PC-3 (cell line): ENCODE results near the gene ZFHX2. TPM values are rescaled to one million over a fixed set of nuclear protein-coding genes. Genes with fewer than 3 reads are reported as not detected.

ENCODE experiments used
- ATAC-seq: fragments of 200-7000 bp; cut with Tn5 transposase; 2 replicates; pipeline ENCODE4 v1.9.1; 2020; ENCODE audit warnings: mild to moderate bottlenecking, moderate library complexity
- BruUV-seq: library from RNA; stranded (reverse); fragments of 400-500 nt; replicated peaks from 2 replicates; lab custom pipeline; 2021; lab: Mats Ljungman, UMichigan
- CTCF ChIA-PET: fragments of 300-600 bp; sonication (Branson Sonifier 250); formaldehyde crosslinking; loops from one replicate; lab custom pipeline; 2022; ENCODE audit warnings: antibody characterized with exemption; lab: Charles Lee
- POLR2A ChIA-PET: fragments of 300-600 bp; sonication (Branson Sonifier 250); formaldehyde crosslinking; loops from one replicate; lab custom pipeline; 2022; ENCODE audit warnings: antibody characterized with exemption; ENCODE audit not compliant: unreplicated experiment; lab: Charles Lee
- DNase-seq: peaks from one replicate; pipeline ENCODE4 v3.0.0-alpha.2; 2015
- H2AFZ ChIP-seq: fragments of 300-600 bp; sonication (generic); 2 replicates; pipeline ENCODE4 v1.6.0; 2016; ENCODE audit warnings: antibody characterized with exemption, low read length
- H3F3A ChIP-seq: fragments of 300-600 bp; sonication (generic); one replicate; pipeline ENCODE4 v1.6.0; 2017; ENCODE audit warnings: antibody characterized with exemption, low read length, control low read depth, mild to moderate bottlenecking; ENCODE audit not compliant: unreplicated experiment
- H3K27ac ChIP-seq: fragments of 300-600 bp; sonication (generic); 2 replicates; pipeline ENCODE4 v1.5.1; 2016; ENCODE audit warnings: mild to moderate bottlenecking, low read length
- H3K27me3 ChIP-seq: fragments of 300-600 bp; sonication (generic); 2 replicates; pipeline ENCODE4 v1.6.1; 2016; ENCODE audit warnings: low read length, mixed read lengths
- H3K36me3 ChIP-seq: fragments of 300-600 bp; sonication (generic); 2 replicates; pipeline ENCODE4 v1.6.1; 2016; ENCODE audit warnings: low read depth, mixed run types, low read length, mixed read lengths
- H3K4me1 ChIP-seq: fragments of 300-600 bp; sonication (generic); 2 replicates; pipeline ENCODE4 v1.5.1; 2016; ENCODE audit warnings: low read length; ENCODE audit not compliant: insufficient read depth
- H3K4me2 ChIP-seq: fragments of 300-600 bp; sonication (generic); 2 replicates; pipeline ENCODE4 v1.6.0; 2016; ENCODE audit warnings: low read length
- H3K4me3 ChIP-seq: fragments of 300-600 bp; sonication (generic); 2 replicates; pipeline ENCODE4 v1.5.1; 2016; ENCODE audit warnings: mild to moderate bottlenecking, low read length, mixed read lengths
- H3K79me2 ChIP-seq: fragments of 300-600 bp; sonication (generic); 2 replicates; pipeline ENCODE4 v1.6.1; 2017; ENCODE audit warnings: low read length, mixed read lengths
- H3K9ac ChIP-seq: fragments of 300-600 bp; sonication (generic); 2 replicates; pipeline ENCODE4 v1.6.0; 2016; ENCODE audit warnings: mild to moderate bottlenecking, low read length
- H3K9me2 ChIP-seq: fragments of 300-600 bp; sonication (generic); replicated peaks from 2 replicates; pipeline ENCODE4 v1.6.1; 2016; ENCODE audit warnings: mixed run types, low read length, mixed read lengths
- H3K9me3 ChIP-seq: fragments of 300-600 bp; sonication (generic); 2 replicates; pipeline ENCODE4 v1.6.1; 2016; ENCODE audit warnings: low read length, mixed read lengths
- H4K20me1 ChIP-seq: fragments of 300-600 bp; sonication (generic); 2 replicates; pipeline ENCODE4 v1.6.1; 2016; ENCODE audit warnings: low read length, mixed read lengths
- CTCF ChIP-seq: fragments of 300-600 bp; sonication (generic); conservative IDR thresholded peaks from 2 replicates; pipeline ENCODE4 v1.5.1; 2017; ENCODE audit warnings: antibody characterized with exemption, low read depth, mild to moderate bottlenecking, low read length
- EZH2 ChIP-seq: fragments of 300-600 bp; sonication (generic); IDR thresholded peaks from one replicate; pipeline ENCODE4 v1.6.1; 2017; ENCODE audit warnings: antibody characterized with exemption, mild to moderate bottlenecking, low read length; ENCODE audit not compliant: unreplicated experiment
- EZH2phosphoT487 ChIP-seq: fragments of 300-600 bp; sonication (generic); IDR thresholded peaks from 2 replicates; pipeline ENCODE4 v1.6.1; 2018; ENCODE audit warnings: mild to moderate bottlenecking, antibody characterized with exemption, low read length, borderline replicate concordance
- intact Hi-C: fragments of 100-400 bp; cut with micrococcal nuclease; formaldehyde crosslinking; loops from 2 replicates; pipeline ENCODE4 v1.9.0; 2023
- total RNA-seq: library from RNA; depleted of rRNA; stranded (reverse); fragments of >200 nt; gene quantifications from 2 replicates; pipeline ENCODE4 v1.2.3, GENCODE V29; 2014

ZFHX2 gene
- total RNA-seq, 1 experiment from 2014 or later, result 0.55 TPM

GRCh38 chr14:23548351-23549318 is 2.9 kb downstream of the ZFHX2 start:
- no peak overlapping the region for H3K4me2 ChIP-seq
- CTCF ChIA-PET, result interaction anchor here (0.6 kb wide), 1 partner anchor 12 kb away, joined by 3 read pairs; no protein-coding TSS in a partner anchor
- H3K27me3 ChIP-seq, result no peaks in the 10 kb centered on the region
- no peaks in the 10 kb centered on the region for H3K9me2 ChIP-seq
- H3K9me3 ChIP-seq, result no peaks in the 10 kb centered on the region
- POLR2A ChIA-PET, result interaction anchor here (0.6 kb wide), 1 partner anchor 453 kb away, joined by 3 read pairs; the partner anchor contains the start of genes ACIN1 and C14orf119
- no peak for TF ChIP-seq CTCF
- TF ChIP-seq EZH2phosphoT487, result no peak
- TF ChIP-seq EZH2, result no peak
- no peak overlapping the region for H3K4me3 ChIP-seq
- no TSS peak for BruUV-seq
- ATAC-seq, result no peak
- H3K36me3 ChIP-seq, result no peaks in the 10 kb centered on the region
- H3K27ac ChIP-seq, result no peak overlapping the region
- no peak overlapping the region for H3K9ac ChIP-seq
- H3K79me2 ChIP-seq, result peaks cover 12% of the 10 kb centered on the region
- no peaks in the 10 kb centered on the region for H4K20me1 ChIP-seq
- peaks cover 8% of the 10 kb centered on the region for H3K4me1 ChIP-seq
- H2AFZ ChIP-seq, result no peak overlapping the region
- intact Hi-C loops, result no loop called here
- no peak for DNase-seq
- H3F3A ChIP-seq, result no peaks in the 10 kb centered on the region

GRCh38 chr14:23547924-23548323 is 3.6 kb downstream of the ZFHX2 start:
- Histone ChIP-seq H3K27me3 (no peaks in the 10 kb centered on the region), H3K36me3 (no peaks in the 10 kb centered on the region; the same call in 1 of the 2 replicates), H3K79me2 (peaks cover 12% of the 10 kb centered on the region), H3K9me2 (no peaks in the 10 kb centered on the region), H3K4me3 (no peak overlapping the region), H3K9ac (no peak overlapping the region), H3K27ac (no peak overlapping the region), H3F3A (no peaks in the 10 kb centered on the region), H2AFZ (no peak overlapping the region), H3K9me3 (no peaks in the 10 kb centered on the region), H4K20me1 (no peaks in the 10 kb centered on the region), H3K4me1 (peaks cover 8% of the 10 kb centered on the region), H3K4me2 (no peak overlapping the region)
- DNase-seq (no peak), ATAC-seq (no peak)
- CTCF ChIA-PET, result no interaction called here
- TF ChIP-seq CTCF (no peak), EZH2phosphoT487 (no peak), EZH2 (no peak)
- intact Hi-C loops, result no loop called here
- BruUV-seq, result no TSS peak
- POLR2A ChIA-PET, result interaction anchor here (0.6 kb wide), 1 partner anchor 453 kb away, joined by 3 read pairs; the partner anchor contains the start of genes ACIN1 and C14orf119
